K562 (cell line): ENCODE data around the gene CCDC106.

ENCODE experiments used
- TAF1 ChIP-seq: IDR thresholded peaks from 2 replicates; pipeline ENCODE4 v1.6.1; 2011; ENCODE audit warnings: mild to moderate bottlenecking, low read length, moderate library complexity; ENCODE audit not compliant: insufficient read depth, control insufficient read depth, severe bottlenecking; ENCODE audit errors: extremely low read depth
- ZNF184 ChIP-seq: sonication (generic); formaldehyde crosslinking; IDR thresholded peaks from 2 replicates; pipeline ENCODE4 v1.5.0; 2020; ENCODE audit warnings: missing genetic modification reagents
- ZNF232 ChIP-seq: sonication (generic); formaldehyde crosslinking; IDR thresholded peaks from 2 replicates; pipeline ENCODE4 v1.8.0; 2022; ENCODE audit warnings: mild to moderate bottlenecking, missing genetic modification reagents

- peak; percentile 80 for TF ChIP-seq TAF1
- no peak for TF ChIP-seq ZNF184 (CRISPR knock-in tag)
- no peak for TF ChIP-seq ZNF232 (CRISPR knock-in tag)
These were observed 4.8 kb upstream of the CCDC106 start, which contains the start of gene ZNF581 for GRCh38 chr19:55643003-55643886.
